Measurements from ENCODE around the gene STOML1.

GRCh38 chr15:73990250-73991005, 1.7 kb downstream of the STOML1 start:
- TF ChIP-seq, protein P1, sequence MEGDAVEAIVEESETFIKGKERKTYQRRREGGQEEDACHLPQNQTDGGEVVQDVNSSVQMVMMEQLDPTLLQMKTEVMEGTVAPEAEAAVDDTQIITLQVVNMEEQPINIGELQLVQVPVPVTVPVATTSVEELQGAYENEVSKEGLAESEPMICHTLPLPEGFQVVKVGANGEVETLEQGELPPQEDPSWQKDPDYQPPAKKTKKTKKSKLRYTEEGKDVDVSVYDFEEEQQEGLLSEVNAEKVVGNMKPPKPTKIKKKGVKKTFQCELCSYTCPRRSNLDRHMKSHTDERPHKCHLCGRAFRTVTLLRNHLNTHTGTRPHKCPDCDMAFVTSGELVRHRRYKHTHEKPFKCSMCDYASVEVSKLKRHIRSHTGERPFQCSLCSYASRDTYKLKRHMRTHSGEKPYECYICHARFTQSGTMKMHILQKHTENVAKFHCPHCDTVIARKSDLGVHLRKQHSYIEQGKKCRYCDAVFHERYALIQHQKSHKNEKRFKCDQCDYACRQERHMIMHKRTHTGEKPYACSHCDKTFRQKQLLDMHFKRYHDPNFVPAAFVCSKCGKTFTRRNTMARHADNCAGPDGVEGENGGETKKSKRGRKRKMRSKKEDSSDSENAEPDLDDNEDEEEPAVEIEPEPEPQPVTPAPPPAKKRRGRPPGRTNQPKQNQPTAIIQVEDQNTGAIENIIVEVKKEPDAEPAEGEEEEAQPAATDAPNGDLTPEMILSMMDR (IDR thresholded peaks at IDR 0.05; ENCODE audit: poor library complexity) = no peak
- TF ChIP-seq EZH2 (IDR thresholded peaks at IDR 0.05; ENCODE audit: borderline replicate concordance) = no peak
